A204.1 (cell line): ENCODE measurements around the gene DPT.

Experiments used
- FAIRE-seq: peaks from 2 replicates; lab custom pipeline; 2012; peaks lifted over from hg19 to GRCh38; lab: Jason Lieb, UNC

DPT gene

DNA sequence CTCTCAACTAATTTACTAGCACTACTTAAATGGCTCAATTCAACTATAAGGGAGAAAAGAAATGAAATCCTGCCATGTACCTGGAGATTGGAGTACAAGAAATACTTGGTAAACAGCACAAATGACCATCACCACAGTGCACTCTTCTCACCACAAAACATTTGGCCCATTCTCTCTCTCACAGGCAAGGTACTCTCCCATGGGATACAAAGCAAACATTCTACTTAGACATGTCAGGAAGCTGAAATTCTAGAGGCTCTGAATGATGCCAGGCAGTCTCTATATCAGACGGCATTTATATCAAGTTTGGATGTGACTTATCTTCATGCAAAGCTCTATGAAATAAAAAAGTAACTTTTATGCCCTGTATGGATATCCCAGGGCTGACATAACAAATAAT is 72.5 kb downstream of the DPT start:
- no peak for FAIRE-seq

GRCh38 chr1:168654198-168654915 is 74.6 kb downstream of the DPT start:
- no peak for FAIRE-seq

GRCh38 chr1:168653567-168653966 is 75.4 kb downstream of the DPT start:
- no peak for FAIRE-seq

- no peak for FAIRE-seq
These were observed 83.3 kb downstream of the DPT start for GRCh38 chr1:168645721-168646120.
